Large intestine (tissue), 3 donors: ENCODE measurements around the gene CBFA2T2. TPM values are rescaled to one million over a fixed set of nuclear protein-coding genes. Genes with fewer than 3 reads are reported as not detected.
A peak's percentile ranks its signal among the peaks of the same experiment; 100 is the strongest.
"Not testable (repeated sequence)": the region's sequence is repeated elsewhere in the genome, so short reads cannot be mapped to it uniquely, and the experiment has no call there.

Experiments
- DNase-seq, 2 donors: peaks; one replicate each; pipeline versions ENCODE4 v3.0.0 to v3.0.0-alpha.2; 2013
- H3K27ac ChIP-seq: one replicate; pipeline ENCODE4 v1.5.1; 2013; ENCODE audit warnings: low read length
- H3K27me3 ChIP-seq: 2 replicates; pipeline ENCODE4 v1.6.1; 2013; ENCODE audit warnings: low read length; ENCODE audit not compliant: control insufficient read depth, insufficient read depth
- H3K36me3 ChIP-seq: 2 replicates; pipeline ENCODE4 v1.6.1; 2013; ENCODE audit warnings: low read length; ENCODE audit not compliant: control insufficient read depth, insufficient read depth
- H3K4me1 ChIP-seq: one replicate; pipeline ENCODE4 v1.6.1; 2013; ENCODE audit warnings: low read length; ENCODE audit not compliant: control insufficient read depth, insufficient read depth
- H3K4me3 ChIP-seq: one replicate; pipeline ENCODE4 v1.5.1; 2013; ENCODE audit warnings: low read length
- H3K9me3 ChIP-seq: one replicate; pipeline ENCODE4 v1.6.1; 2013; ENCODE audit warnings: mild to moderate bottlenecking, low read depth, low read length, moderate library complexity; ENCODE audit not compliant: control insufficient read depth
- WGBS: methylation state at CpG from one replicate; pipeline ENCODE4 v1.1.5; 2013; ENCODE audit warnings: low lambda C conversion rate; ENCODE audit not compliant: insufficient coverage; 5-methylcytosine and 5-hydroxymethylcytosine counted together
- polyA plus RNA-seq: library from polyadenylated mRNA; unstranded; fragments of 120-200 nt; gene quantifications from one replicate; pipeline ENCODE4 v1.2.1, GENCODE V29; 2013

CBFA2T2 gene
- polyA plus RNA-seq, 1 donor: 29.1 TPM

DNA sequence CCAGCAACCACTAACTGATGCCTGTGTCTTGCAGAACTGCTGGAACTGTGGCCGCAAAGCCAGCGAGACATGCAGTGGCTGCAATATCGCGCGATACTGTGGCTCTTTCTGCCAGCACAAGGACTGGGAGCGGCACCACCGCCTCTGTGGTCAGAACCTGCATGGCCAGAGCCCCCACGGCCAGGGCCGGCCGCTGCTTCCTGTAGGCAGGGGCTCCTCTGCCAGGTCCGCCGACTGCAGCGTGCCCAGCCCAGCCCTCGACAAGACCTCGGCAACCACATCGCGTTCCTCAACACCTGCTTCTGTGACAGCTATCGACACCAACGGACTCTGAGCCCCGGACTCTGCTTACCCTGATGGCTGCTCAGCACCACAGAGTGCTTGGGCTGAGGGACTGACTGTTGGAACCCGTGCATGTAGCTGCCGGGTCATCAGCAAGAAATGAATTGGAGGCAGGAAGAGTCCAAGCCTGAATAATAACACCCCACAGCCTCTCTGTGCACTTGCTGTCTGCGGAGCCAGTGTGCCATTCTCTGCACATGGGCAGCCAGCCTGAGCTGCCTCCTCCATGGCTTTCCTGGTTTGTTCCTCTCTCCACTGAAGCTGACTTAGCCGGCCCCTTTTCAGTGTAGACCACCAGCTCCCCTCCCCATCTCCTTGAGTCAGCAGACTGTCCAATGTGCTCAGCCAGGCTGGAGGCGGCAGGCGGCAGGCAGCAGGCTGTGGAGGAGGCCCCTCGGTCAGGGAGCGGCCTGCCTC lies 154.6 kb downstream of the CBFA2T2 start:
- peaks cover 77% of the 10 kb centered on the region for H3K36me3 ChIP-seq
- peaks cover 15% of the 10 kb centered on the region for H3K4me1 ChIP-seq
- H3K27me3 ChIP-seq: no peaks in the 10 kb centered on the region

DNA sequence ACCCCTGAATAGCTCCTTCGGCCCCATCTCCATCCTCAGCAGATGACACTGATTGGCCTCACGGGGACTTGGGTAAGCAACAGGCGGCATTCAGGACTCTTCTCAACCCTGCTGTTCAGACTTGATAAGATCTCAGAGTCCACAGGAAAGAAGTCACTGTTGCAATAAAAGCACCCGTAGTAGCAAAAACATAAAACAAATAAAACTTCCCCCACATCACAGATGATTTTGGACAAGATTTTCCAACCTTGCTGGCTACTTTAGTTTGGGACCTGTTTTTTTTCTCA lies 155.1 kb downstream of the CBFA2T2 start:
- Histone ChIP-seq H3K36me3 (peaks cover 72% of the 10 kb centered on the region), H3K9me3 (no peaks in the 10 kb centered on the region), H3K27me3 (no peaks in the 10 kb centered on the region), H3K4me1 (peaks cover 15% of the 10 kb centered on the region), H3K4me3 (no peak overlapping the region), H3K27ac (peak overlapping the region; percentile 51)
- WGBS: no CpG with 5 or more reads among the region's 4 CpGs
- DNase-seq: peak; percentile 69 to 83

More for the DNA sequence above, 154.6 kb downstream of the CBFA2T2 start:
- no CpG with 5 or more reads among the region's 28 CpGs for WGBS
- H3K4me3 ChIP-seq: no peak overlapping the region
- DNase-seq: no peak
- no peaks in the 10 kb centered on the region for H3K9me3 ChIP-seq
- H3K27ac ChIP-seq: peak overlapping the region; percentile 51

DNA sequence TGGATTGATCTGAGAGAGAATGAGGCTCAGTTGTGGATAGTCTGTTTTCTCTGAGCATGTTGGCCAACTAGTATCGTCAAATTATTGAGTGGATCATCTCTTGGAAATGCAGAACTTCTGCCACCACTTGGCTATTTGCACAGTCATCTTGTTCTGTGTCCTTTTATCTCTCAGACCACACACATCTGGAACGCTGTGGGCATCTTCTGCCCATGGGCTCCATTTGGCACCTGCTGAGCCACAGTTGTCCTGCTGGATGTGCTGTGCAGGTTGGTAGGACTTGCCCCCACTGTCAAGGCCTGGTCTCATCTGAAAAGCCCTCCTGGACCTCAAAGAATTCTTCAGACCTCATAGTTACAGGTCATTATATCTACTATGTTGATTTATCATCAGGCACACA lies 155.5 kb downstream of the CBFA2T2 start:
- Histone ChIP-seq H3K27me3 (no peaks in the 10 kb centered on the region), H3K4me3 (no peak overlapping the region), H3K4me1 (peaks cover 15% of the 10 kb centered on the region), H3K27ac (peak overlapping the region; percentile 33), H3K9me3 (no peaks in the 10 kb centered on the region), H3K36me3 (peaks cover 68% of the 10 kb centered on the region)
- no CpG with 5 or more reads among the region's 2 CpGs for WGBS
- no peak for DNase-seq

DNA sequence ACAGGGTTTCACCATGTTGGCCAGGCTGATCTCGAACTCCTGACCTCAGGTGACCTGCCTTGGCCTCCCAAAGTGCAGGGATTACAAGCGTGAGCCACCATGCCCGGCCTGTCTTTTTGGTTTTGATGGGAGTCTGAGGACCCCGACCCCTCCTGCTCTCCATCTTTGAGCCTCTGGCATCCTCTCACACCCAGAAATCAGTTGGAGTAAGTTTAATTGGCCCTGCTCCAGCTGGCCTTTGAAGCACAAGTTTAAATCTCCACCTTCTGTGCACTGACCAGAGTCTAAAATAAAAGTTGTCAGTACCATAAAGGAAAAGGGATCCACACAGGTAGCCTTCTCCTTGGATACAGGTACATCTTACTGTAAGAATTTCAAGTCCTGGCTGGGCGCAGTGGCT lies 156.3 kb downstream of the CBFA2T2 start:
- H3K9me3 ChIP-seq: no peaks in the 10 kb centered on the region
- H3K4me1 ChIP-seq: peaks cover 20% of the 10 kb centered on the region
- H3K27ac ChIP-seq: no peak overlapping the region
- no peak for DNase-seq
- WGBS: no CpG with 5 or more reads among the region's 5 CpGs
- no peak overlapping the region for H3K4me3 ChIP-seq
- peaks cover 61% of the 10 kb centered on the region for H3K36me3 ChIP-seq
- no peaks in the 10 kb centered on the region for H3K27me3 ChIP-seq

DNA sequence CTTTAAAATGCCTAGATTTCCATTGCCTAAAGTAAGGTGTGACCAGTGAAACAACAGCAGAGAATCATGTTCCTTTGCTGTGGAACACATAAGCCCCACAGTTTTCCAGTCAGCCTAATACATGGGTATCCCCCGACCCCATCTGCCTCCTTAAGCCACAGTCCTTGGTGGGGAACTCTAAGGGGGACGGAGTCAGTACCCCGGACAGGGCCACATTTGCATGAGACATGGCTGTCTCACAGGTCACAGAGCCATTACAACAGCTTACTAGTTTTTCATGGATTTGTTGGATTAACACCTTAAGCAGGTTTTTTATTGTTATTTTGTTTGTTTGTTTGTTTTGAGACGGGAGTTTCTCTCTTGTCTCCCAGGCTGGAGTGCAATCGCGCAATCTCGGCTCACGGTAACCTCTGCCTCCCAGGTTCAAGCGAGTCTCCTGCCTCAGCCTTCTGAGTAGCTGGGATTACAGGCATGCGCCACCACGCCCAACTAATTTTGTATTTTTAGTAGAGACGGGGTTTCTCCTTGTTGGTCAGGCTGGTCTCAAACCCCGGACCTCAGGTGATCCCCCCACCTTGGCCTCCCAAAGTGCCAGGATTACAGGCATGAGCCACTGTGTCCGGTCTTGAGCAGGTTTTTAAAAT lies 157.2 kb downstream of the CBFA2T2 start:
- not testable (repeated sequence) for H3K27ac ChIP-seq, DNase-seq, H3K9me3 ChIP-seq, H3K4me3 ChIP-seq, H3K27me3 ChIP-seq
- peaks cover 52% of the 10 kb centered on the region for H3K36me3 ChIP-seq
- WGBS: 92% methylated on average over 2 of the region's 14 CpGs
- H3K4me1 ChIP-seq: peaks cover 25% of the 10 kb centered on the region

DNA sequence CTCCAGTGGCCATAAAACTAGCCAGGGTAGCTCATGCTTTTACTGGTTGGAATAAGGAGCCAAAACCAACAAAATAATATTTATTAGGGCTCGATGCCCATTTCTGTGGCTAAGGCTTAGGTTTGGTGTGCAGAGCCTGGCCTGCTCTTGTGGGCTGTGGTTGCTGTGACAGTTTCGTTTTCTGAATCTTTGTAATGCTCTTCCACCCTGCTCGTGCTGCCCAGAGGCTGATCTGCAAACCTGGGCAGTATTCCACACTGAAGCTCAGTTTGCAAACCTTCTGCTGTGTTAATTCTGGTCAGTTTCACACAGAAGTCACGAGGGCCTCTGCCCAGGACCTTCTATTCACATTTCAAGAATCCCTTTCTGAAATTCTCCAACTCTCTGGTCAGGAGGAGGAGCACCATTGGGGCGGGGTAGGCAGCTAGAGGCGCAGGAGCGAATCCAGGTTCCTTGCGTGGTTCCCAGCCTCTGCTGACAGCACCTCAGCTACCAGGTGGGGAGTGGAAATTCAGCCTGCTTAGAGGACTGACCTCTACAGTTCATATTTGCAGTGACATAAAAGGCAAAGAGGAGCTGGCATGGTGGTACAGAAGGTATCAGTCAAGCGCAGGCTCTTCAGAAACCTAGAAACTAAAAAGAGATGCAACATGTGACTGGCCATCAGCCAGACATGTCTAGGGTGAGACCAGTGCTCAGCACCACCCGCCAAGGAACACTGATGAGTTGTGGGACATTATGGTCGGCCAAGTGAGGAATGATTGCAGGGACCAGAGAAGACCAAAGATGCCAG lies 157.9 kb downstream of the CBFA2T2 start:
- no peak for DNase-seq
- no CpG with 5 or more reads among the region's 11 CpGs for WGBS
- Histone ChIP-seq H3K4me3 (no peak overlapping the region), H3K27me3 (no peaks in the 10 kb centered on the region), H3K9me3 (no peaks in the 10 kb centered on the region), H3K27ac (no peak overlapping the region), H3K4me1 (peaks cover 26% of the 10 kb centered on the region), H3K36me3 (peaks cover 47% of the 10 kb centered on the region)

DNA sequence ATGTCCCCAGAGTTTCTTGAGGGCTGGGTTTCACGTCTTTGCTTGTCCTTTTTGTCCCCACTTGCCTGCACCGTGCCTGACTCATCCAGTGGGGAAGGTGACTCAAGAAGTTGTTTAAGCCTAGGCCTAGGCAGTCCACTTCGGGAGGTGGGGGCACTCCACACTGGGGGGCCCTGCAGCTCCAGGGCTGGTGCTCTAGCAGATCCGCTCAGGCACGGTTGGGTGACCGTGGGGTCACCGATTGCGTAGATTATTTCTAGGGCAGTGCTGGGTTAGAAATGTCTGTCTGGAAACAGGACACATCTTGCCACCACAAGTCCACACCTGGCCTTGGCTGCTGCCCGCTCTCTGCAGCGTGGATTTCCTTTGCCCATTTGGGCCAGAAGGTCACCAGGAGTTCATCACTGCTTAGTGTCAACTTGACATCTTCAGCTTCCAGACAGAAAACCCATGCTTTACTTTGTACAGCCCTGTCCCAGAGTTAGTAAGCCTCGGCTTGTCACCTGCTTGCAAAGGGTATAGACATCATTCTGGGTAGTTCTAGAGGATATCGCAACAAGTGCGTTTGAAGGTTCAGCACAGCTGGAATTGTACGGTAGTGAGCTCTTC lies 158.6 kb downstream of the CBFA2T2 start:
- Histone ChIP-seq H3K4me1 (peaks cover 33% of the 10 kb centered on the region), H3K36me3 (peaks cover 40% of the 10 kb centered on the region), H3K27me3 (no peaks in the 10 kb centered on the region), H3K4me3 (no peak overlapping the region), H3K9me3 (no peaks in the 10 kb centered on the region), H3K27ac (no peak overlapping the region)
- WGBS: no CpG with 5 or more reads among the region's 14 CpGs
- DNase-seq: no peak

DNA sequence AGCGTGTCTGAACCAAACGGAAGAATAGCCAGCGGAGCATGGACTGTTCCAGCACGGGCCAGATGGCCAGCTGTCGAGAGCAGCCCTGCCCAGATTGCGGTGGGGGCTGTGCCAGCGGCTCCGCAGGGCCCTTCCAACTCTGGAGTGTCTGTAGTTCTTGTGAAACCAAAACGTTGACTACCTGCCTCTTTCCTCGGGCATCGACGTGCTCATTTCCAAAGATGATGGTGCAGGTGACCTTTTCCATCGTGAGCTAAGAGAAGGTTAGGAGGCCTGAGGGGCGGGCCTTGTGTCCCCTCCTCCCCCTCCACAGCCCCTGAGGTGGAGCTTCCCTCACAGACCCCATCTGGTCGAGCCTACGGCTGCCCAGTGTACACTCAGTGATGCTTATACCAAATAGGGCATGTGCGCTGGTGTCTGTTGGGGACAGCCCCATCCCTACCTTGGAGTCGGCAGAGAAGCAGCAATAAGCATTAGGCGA lies 159.3 kb downstream of the CBFA2T2 start:
- no CpG with 5 or more reads among the region's 19 CpGs for WGBS
- H3K4me3 ChIP-seq: no peak overlapping the region
- no peak overlapping the region for H3K27ac ChIP-seq
- peaks cover 35% of the 10 kb centered on the region for H3K36me3 ChIP-seq
- no peaks in the 10 kb centered on the region for H3K27me3 ChIP-seq
- peaks cover 37% of the 10 kb centered on the region for H3K4me1 ChIP-seq
- no peaks in the 10 kb centered on the region for H3K9me3 ChIP-seq
- DNase-seq: no peak

DNA sequence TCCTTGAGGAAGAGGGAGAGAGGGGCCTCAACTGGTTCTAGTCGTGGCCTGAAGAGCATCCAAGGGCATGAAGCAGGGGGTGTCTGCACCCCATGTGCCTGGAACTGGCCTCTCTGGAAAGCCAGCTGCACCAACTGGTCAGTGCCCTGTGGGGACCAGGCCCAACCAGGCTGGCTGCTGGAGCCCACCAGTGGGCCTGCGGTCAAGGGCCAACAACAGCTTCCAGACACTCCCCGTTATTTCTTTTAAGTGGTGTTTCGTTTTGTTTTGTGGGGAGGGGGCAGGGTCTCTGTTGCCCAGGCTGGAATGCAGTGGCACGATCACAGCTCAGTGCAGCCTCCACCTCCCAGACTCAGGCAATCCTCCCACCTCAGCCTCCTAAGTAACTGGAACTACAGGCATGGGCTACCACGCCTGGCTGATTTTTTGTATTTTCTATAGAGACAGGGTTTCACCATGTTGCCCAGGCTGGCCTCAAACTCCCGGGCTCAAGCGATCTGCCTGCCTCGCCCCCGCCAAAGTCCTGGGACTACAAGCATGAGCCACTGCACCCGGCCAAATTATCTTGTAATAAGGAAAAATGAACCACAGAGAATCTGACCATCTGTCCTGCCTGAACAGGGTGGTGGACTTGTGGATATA lies 160.3 kb downstream of the CBFA2T2 start:
- WGBS: no CpG with 5 or more reads among the region's 11 CpGs
- H3K4me3 ChIP-seq: no peak overlapping the region
- peaks cover 38% of the 10 kb centered on the region for H3K4me1 ChIP-seq
- no peak overlapping the region for H3K27ac ChIP-seq
- H3K36me3 ChIP-seq: peaks cover 27% of the 10 kb centered on the region
- DNase-seq: no peak
- H3K9me3 ChIP-seq: no peaks in the 10 kb centered on the region
- no peaks in the 10 kb centered on the region for H3K27me3 ChIP-seq
